SK-MEL-5 (cell line): ENCODE results near the gene CYCS. TPM values are rescaled to one million over a fixed set of nuclear protein-coding genes. Genes with fewer than 3 reads are reported as not detected.
"Not testable (repeated sequence)": the region's sequence is repeated elsewhere in the genome, so short reads cannot be mapped to it uniquely, and the experiment has no call there.

Experiments used
- DNase-seq: peaks from one replicate; pipeline ENCODE4 v3.0.0-alpha.2; 2016; ENCODE audit warnings: low read depth, low spot score
- in situ Hi-C: cut with HindIII; loops from 2 replicates; pipeline ENCODE4 v1.10.0; 2016; ENCODE audit warnings: low sequenced_read_pairs, high pct_unique_total_duplicates, low pct_unique_long_range_greater_than_20kb
- polyA plus RNA-seq, 2 experiments: library from polyadenylated mRNA; depleted of rRNA; stranded (reverse); fragments of >200 nt; gene quantifications; 2 replicates each; pipeline ENCODE4 v1.2.3, GENCODE V29; 2015
- total RNA-seq: library from RNA; depleted of rRNA; stranded (reverse); fragments of >200 nt; shearing (Covaris generic); gene quantifications from 2 replicates; pipeline ENCODE4 v1.2.3, GENCODE V29; 2014; rRNA removed

Gene CYCS
- 359 and 365 TPM in 2 replicates for total RNA-seq
- 223 and 241 TPM in 2 replicates for polyA plus RNA-seq (2015; cell fraction: cytosol; rRNA removed)
- polyA plus RNA-seq (2015; cell fraction: nucleus; rRNA removed) = 56.6 and 57.5 TPM in 2 replicates

DNA sequence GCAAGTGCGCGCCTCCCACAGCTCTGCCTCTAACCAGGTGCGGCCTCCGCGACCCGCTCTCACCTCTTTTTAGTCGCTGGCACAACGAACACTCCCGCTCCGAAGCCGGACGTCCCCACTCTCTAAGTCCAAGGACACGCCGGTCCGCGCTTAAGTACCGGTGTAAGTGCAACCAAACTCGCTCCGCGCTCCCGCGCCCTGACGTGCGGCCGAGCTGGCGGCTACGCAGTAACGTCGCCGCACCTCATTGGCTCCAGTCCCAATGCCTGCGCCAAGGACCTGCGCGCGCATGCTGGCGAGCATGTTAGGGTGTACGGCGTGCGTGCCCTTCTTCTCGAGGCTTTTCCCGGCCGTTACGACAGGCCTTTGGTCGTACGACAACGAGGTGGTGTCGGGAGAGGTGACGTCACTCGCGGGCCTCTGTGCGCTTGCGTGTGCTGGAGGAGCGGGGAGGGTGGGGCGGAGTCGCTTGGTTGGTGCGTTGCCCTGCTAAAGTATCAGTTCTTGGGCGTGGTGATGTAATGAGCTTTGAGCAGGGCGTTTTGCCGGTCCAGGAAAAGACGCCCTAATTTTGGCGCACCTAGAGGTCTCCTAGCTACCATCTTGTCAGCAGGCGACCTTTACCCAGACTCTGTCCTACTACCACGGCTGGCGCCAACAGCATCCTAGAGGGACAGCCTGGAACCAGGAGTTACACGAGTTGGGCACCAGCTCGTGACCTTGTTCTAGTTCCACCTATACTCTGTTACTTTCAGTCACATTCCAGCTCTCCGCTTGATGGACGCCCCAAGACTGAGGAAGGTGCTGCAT lies at the start of gene CYCS:
Gene CYCS, minus strand, starts transcription at position 124 of the 810 bp plus-strand sequence. CDS start 1,141 bp downstream, outside the sequence.
- in situ Hi-C loops = no loop called here
- DNase-seq = peak; percentile 100

DNA sequence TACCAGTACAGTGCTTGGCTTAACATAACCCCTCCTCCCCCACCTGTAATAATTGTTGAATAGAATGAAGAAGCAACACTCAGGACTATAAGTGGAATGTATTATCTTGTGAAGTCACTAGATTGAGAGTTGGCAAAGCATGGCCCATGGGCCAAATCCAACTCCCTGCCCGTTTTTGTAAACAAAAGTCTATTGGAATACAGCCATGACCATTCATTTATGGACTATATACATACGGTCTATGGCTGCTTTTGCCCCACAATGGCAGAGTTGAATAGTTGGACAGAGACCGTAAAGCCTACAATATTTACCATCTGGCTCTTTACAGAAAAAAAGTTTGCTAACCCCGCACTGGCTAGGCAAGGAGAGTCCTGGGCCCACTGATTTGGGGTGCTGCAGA lies 48.1 kb upstream of the CYCS start:
- no peak for DNase-seq
- in situ Hi-C loops = no loop called here

DNA sequence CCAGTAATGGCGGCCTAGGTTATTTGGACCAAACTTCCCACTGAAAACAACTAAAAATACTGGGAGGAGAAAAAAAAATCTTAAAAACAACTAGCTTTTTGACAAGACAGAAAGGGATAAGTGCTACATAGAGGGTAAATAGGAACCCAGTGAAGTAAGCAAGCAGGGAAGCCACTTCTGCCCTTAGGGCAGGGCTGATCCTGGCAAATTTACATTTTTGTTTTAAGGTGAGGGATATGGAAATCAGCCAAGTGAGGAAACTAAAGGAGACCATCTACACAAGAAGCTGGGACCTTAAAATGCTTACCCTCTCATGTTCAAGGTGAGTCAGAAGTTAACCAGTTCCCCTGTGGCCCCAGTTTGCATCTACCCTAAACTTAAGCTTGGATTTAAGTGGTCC lies 46.5 kb upstream of the CYCS start:
- in situ Hi-C loops = no loop called here
- DNase-seq = no peak

DNA sequence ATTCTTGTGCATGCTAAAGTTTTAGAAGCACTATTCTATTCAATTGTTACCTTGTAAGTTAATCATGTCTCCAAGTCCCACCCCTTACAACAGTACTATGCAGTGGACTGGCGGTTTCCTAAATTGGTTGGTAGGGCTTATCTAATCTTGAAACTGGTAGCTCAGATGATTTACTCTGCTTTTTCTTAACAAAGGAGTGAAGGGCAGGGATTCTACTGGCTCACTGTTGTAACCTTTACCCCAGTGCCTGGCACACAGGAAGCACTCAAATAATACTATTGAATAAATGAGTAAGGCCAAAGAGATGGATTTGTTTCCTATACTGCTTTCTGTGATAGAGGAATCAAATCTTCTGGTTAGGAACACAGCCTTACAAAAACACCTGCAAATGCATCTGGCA lies 46.0 kb upstream of the CYCS start:
- in situ Hi-C loops = no loop called here
- no peak for DNase-seq

DNA sequence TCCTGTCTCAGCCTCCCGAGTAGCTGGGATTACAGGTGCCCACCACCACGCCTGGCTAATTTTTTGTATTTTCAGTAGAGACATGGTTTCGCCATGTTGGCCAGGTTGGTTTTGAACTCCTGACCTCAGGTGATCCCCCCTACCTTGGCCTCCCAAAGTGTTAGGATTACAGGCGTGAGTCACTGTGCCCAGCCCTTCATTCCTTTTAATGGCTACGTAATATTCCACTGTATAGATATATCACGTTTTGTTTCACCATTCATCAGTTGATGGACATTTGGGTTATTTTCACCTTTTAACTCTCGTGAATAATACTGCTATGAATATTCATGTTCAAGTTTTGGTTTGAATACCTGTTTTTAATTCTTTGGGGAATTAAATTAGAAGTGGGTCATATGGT lies 44.6 kb upstream of the CYCS start:
- DNase-seq = no peak
- in situ Hi-C loops = no loop called here

DNA sequence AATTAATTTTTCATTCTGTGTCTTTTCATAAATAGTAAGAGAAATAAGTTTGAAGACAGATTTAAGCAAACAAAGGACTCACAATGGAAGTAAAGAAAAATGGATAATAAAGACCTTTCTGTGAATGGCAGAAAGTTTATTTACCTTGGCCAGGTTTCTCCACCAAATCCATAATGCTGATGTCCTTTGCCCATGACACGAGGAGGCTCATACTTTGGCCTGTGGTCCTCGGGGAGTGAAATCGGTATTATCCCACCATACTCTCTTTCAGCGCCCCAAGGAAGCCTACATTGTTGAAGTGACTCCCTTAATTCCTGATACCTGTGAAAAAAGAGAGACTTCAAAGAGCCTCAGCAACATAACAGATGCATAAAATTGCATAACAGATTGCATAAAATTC lies 43.1 kb upstream of the CYCS start:
- no peak for DNase-seq
- in situ Hi-C loops = no loop called here

DNA sequence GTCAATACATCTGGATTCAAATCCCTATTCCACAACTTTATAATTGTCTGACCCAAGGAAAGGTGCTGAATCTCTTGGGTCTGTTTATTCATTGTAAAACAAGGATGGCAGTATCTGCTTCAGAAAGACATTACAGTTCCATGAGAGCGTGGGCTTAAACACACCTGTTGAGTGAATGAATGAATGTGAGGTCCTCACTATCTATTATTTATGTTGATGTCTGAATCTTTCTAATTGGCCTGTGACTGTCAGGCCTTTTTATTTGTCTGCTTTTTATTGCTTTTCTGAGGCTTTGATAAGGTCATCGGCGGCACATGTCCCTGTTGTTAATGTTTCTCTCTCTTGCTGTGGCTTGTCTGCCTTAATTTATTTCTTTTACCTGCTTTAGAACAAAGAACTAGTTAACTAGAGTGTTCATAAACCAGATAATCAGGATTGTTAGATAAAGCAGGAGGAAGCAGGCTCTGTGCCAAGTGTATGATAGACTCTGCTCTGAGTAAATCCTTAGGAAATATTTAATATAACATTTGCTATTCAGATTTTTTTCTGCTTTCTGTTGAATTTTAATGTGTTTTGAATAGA lies 42.3 kb upstream of the CYCS start:
- no peak for DNase-seq
- in situ Hi-C loops = no loop called here

DNA sequence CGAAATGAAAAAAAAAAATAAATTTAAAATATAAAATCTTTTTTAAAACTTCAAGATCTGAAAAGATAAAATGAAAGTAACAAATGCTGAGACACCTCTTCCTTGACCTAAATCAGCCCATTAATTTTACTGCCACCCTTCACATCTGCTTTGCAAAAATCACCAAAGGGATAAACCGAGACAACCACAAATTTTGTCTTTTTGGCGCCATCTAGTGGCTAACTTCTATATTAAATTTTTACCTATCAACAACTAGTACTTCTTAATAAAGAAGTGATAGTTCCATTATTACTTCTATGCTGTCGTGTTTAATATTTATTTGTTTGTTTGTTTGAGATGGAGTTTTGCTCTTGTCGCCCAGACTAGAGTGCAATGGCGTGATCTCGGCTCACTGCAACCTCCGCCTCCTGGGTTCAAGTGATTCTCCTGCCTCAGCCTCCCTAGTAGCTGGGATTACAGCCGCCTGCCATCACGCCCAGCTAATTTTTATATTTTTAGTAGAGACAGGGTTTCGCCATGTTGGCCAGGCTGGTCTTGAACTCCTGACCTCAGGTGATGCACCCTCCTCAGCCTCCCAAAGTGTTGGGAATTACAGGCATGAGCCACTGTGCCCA lies 35.0 kb upstream of the CYCS start:
- in situ Hi-C loops = not testable (repeated sequence)
- DNase-seq = peak; percentile 83

DNA sequence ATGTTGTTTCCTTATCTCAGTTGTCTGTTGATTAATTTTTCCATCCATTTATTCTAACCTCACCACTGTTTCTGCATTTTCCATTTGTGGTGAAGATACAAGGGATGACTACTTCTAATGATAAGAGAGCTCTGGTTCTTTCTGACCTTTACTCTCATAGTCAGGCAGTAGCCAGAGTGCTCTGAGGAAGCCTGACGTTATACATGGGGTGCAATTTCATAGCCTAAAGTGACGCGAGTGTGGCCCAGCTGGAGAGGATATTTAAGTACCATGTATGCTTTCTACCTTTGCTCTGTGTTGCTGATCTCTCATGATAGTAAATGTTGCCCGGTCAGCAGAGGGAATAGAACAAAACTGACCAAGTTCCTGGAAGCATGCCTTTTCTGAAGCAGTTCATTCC lies 33.9 kb upstream of the CYCS start:
- no peak for DNase-seq
- in situ Hi-C loops = no loop called here

DNA sequence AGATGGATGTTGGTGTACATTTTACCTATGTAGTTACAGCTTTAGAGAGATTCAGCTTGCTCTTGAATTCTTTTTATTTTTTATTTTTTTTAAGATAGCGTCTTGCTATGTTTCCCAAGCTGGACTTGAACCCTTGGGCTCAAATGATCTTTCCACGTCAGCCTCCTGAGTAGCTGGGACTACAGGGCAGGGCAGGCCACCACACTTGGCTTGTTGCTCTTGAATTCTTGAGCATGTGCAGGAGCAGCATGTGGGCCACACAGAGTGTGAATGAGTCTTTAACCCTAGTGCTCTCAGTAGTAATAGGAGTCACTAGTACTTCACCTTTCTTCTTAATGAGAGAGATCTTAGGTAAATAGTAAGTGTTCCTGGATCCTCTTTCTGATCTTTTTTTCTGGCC lies 26.7 kb upstream of the CYCS start:
- no peak for DNase-seq
- in situ Hi-C loops = no loop called here

DNA sequence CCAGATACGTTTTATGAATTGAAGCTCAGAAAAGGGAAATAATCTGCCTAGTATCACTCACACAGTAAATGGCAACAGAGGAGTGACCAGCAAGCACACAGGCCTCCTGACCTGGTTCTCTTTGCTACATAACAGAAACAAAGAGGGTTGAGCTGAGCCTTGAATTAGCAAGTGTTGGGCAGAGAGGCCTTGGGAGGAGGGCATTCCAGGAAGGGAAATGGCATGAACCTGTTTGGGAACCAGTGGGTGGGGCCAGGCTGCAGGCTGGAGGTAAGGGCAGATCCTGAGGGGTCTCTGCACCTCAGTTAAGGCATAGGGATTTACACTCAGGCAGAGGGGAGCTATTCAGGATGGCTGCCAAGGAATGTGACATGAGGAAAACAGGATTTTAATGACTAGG lies 24.8 kb upstream of the CYCS start:
- no peak for DNase-seq
- in situ Hi-C loops = no loop called here

DNA sequence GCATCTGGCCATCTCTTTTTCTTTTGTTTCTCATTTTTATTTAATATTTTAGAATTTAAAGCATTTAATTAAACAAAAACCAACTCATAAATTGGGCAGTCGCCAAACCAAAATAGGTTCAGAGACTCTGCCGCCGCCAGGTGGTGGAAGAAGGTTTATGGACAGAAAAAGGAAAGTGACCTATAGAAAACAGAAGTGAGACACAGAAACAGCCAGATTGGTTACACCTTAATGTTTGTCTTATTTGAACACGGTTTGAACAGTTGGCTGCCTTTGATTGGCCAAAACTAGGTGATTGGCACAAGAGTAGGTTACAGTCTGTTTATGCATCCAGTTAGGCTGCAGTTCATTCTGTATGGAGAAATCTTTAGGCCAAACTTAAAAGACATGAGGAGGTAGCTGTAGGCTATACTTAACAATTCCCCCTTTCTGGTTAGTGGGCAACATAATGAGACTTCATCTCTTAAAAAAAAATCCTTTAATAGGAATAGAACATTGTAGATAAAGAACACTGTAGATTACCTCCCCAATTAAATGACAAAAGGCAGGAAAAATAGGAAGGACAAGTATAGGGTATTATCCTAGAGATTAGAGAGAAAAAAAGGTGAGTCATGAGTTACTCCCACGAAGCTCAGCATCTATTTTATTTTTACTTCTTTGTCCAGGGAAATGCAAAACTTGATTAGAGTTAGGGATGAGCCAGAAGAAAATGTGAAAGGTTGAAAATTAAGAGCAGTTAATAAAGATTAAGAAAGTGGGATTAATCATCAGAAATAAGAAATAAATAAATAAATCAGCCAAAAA lies 23.9 kb upstream of the CYCS start:
- peak; percentile 13 for DNase-seq
- in situ Hi-C loops = no loop called here

DNA sequence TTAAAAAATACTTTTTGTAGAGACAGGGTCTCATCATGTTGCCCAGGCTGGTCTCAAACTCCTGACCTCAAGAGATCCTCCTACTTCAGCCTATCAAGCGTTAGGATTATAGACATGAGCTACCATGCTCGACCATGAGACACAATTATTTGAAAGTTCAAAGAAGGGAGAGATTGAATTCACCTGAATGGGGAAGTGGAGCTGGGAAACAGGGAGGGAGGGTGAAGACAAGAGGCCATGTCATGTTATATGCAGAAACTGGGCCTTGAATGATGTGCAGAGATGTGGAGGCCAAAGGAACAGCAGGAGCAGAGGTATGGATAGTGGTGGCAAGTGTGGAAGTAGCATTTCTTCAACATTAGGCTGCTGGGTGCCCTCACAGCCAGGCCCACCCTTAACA lies 18.7 kb upstream of the CYCS start:
- DNase-seq = no peak
- in situ Hi-C loops = no loop called here

DNA sequence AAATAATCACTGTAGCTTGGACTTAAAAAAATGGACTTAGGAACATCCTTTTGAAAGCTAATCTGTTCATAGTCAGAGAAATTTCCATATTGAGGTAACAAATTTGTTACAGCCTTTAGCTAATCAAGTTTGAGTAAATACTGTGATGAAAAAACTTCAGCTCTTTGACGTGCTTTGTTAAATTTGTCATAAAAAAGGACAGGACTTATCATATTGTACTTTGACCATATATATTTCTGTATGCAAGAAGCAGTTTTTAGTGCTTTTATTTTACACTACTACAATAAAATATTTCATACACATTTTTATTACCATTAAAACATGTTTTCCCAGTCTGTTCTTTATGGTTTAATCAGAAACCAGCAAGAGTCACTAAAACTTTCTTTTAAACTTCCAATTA lies 14.5 kb upstream of the CYCS start:
- in situ Hi-C loops = no loop called here
- DNase-seq = no peak

DNA sequence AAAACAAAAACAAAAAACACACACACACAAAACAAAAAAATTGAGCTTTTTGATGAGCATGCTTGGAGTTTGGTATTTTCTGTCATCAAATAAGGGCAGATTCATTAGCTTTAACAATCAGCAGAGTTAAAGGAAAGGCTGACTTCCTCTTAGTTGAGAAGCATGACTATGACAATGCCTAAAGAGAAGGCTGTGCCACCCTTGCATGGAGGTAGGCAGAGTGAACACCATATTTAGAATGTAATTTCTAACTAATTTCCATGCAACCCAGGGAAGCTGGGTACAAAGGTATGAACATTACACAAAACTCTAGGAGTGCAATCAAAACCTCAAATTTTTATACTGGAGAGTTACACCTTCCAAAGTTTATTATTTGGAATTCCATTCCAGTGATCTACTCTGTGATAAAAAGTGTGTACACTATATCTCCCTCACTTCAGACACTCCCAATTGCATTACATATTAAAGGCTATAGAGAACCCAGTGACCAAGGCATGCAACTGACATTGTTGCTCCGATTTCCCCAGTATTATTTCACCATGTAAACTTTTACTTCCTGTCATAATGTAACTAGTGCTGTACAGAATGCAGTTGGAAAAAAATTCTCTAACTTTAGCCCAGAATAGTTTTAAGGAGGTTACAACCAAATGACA lies 9.4 kb upstream of the CYCS start:
- in situ Hi-C loops = no loop called here
- DNase-seq = no peak

DNA sequence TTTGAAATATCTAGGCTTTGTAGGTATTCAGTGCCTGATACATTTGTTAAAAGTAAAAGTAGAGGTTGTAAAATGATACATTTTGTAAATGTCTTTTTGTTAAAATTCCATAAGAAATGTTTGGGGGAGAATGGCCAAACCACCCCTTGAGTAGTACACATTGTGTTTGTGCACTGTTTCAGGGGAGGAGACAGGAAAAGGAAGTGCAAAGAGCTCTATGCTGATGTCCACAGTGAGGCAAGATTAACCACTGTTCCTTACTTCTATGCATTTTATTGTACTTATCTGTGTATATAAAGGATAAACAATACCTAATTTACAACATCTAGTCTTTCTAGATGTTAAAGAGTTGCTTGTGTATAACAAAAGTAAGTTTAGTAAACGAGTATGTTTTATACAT lies 7.4 kb upstream of the CYCS start:
- in situ Hi-C loops = no loop called here
- no peak for DNase-seq

DNA sequence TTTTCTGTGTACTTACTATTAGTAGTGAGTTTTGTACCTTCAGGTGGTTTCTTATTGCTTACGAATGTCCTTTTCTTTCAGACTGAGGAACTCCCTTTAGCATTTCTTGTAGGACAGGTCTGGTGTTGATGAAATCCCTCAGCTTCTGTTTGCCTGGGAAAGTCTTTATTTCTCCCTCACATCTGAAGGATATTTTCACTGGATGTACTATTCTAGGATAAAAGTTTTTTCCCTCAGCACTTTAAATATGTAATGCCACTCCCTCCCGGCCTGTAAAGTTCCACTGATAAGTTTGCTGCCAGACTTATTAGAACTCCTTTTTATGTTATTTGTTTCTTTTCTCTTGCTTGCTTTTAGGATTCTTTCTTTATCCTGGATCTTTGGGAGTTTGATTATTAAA lies 1.7 kb upstream of the CYCS start:
- in situ Hi-C loops = no loop called here
- no peak for DNase-seq
